SU-DHL-6 (cell line): ENCODE results near the gene CEP44.
"Not testable (repeated sequence)": the region's sequence is repeated elsewhere in the genome, so short reads cannot be mapped to it uniquely, and the experiment has no call there.

ENCODE experiments used
- EZH2phosphoT487 ChIP-seq: fragments of 200-600 bp; sonication (generic), shearing (Covaris generic); conservative IDR thresholded peaks from 2 replicates; pipeline ENCODE4 v1.6.1; 2018; ENCODE audit warnings: mild to moderate bottlenecking, antibody characterized with exemption, low read length, moderate library complexity, mixed read lengths
- TF ChIP-seq, protein P1 (sequence below): fragments of 200-600 bp; sonication (generic); IDR thresholded peaks from one replicate; pipeline ENCODE4 v1.5.1; 2017; ENCODE audit warnings: antibody characterized with exemption, mild to moderate bottlenecking, low read length, moderate library complexity; ENCODE audit not compliant: insufficient read depth, poor library complexity, severe bottlenecking

DNA sequence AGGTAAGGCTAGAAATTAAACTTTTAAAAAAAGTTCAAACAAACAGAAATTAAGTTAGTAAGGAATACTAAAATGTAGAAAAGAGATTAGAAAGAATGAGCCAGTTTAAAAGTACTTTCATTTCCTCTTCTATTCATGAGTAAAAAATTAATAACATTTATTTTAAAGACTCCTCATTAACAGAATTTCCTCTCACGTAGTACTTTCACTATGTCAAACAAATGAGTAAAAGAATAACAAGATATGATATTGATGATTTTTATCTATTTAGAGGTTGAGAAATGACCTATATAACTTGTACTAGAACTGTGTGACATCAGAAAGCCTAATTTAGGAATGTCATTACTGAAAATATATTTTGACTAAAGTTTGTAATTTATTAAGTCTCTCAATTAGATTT is 22.3 kb upstream of the CEP44 start:
- TF ChIP-seq, protein P1, sequence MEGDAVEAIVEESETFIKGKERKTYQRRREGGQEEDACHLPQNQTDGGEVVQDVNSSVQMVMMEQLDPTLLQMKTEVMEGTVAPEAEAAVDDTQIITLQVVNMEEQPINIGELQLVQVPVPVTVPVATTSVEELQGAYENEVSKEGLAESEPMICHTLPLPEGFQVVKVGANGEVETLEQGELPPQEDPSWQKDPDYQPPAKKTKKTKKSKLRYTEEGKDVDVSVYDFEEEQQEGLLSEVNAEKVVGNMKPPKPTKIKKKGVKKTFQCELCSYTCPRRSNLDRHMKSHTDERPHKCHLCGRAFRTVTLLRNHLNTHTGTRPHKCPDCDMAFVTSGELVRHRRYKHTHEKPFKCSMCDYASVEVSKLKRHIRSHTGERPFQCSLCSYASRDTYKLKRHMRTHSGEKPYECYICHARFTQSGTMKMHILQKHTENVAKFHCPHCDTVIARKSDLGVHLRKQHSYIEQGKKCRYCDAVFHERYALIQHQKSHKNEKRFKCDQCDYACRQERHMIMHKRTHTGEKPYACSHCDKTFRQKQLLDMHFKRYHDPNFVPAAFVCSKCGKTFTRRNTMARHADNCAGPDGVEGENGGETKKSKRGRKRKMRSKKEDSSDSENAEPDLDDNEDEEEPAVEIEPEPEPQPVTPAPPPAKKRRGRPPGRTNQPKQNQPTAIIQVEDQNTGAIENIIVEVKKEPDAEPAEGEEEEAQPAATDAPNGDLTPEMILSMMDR: not testable (repeated sequence)
- TF ChIP-seq EZH2phosphoT487: not testable (repeated sequence)
